OCI-LY3 (cell line): ENCODE data around the gene ZNF749.

Source experiments
- EZH2phosphoT487 ChIP-seq: fragments of 200-600 bp; shearing (Covaris generic); IDR thresholded peaks from 2 replicates; pipeline ENCODE4 v1.6.1; 2018; ENCODE audit warnings: antibody characterized with exemption, mixed run types, low read depth
- TF ChIP-seq, protein P1 (sequence below): fragments of 200-600, 300-600 bp; sonication (generic); IDR thresholded peaks from 2 replicates; pipeline ENCODE4 v1.5.1; 2014; ENCODE audit warnings: antibody characterized with exemption, low read length, low read depth

- TF ChIP-seq, protein P1, sequence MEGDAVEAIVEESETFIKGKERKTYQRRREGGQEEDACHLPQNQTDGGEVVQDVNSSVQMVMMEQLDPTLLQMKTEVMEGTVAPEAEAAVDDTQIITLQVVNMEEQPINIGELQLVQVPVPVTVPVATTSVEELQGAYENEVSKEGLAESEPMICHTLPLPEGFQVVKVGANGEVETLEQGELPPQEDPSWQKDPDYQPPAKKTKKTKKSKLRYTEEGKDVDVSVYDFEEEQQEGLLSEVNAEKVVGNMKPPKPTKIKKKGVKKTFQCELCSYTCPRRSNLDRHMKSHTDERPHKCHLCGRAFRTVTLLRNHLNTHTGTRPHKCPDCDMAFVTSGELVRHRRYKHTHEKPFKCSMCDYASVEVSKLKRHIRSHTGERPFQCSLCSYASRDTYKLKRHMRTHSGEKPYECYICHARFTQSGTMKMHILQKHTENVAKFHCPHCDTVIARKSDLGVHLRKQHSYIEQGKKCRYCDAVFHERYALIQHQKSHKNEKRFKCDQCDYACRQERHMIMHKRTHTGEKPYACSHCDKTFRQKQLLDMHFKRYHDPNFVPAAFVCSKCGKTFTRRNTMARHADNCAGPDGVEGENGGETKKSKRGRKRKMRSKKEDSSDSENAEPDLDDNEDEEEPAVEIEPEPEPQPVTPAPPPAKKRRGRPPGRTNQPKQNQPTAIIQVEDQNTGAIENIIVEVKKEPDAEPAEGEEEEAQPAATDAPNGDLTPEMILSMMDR = no peak
- no peak for TF ChIP-seq EZH2phosphoT487
Measured at GRCh38 chr19:57398868-57399267, 36.3 kb upstream of the ZNF749 start.
